Fibroblast of skin of back (primary cell): ENCODE data around the gene FRAT1.
A peak's percentile ranks its signal among the peaks of the same experiment; 100 is the strongest.

ENCODE experiments used
- DNase-seq: peaks from one replicate; pipeline ENCODE4 v3.0.0-alpha.2; 2013

The FRAT1 gene

GRCh38 chr10:97307866-97308780 is 10.9 kb upstream of the FRAT1 start:
- no peak for DNase-seq

DNA sequence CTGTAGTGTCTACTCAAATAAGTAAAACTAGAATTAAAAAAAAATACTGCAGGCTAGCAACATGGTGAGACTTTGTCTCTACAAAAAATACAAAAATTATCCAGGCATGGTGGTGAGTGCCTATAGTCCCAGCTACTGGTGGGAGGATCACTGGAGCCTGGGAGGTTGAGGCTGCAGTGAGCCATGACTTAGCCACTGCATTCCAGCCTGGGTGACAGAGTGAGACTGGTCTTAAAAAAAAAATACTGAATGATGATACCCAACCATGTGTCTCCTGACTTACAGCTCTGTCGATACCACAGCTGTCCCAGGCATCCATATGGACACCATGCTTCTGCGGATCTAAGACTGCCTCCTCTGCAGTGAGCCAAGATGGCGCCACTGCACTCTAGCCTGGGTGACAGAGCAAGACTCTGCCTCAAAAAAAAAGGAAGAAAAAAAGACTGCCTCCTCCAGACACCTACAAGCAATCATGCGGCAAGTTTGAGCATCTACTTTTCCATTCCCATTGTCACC is 7.9 kb upstream of the FRAT1 start:
- no peak for DNase-seq

GRCh38 chr10:97312897-97313296 is 6.2 kb upstream of the FRAT1 start:
- DNase-seq: no peak

- DNase-seq: no peak
Measured at GRCh38 chr10:97314671-97315070, 4.4 kb upstream of the FRAT1 start.

GRCh38 chr10:97319671-97320479 is 804 bp downstream of the FRAT1 start:
- peak; percentile 22 for DNase-seq

GRCh38 chr10:97320480-97321031 is 1.5 kb downstream of the FRAT1 start:
- no peak for DNase-seq

DNA sequence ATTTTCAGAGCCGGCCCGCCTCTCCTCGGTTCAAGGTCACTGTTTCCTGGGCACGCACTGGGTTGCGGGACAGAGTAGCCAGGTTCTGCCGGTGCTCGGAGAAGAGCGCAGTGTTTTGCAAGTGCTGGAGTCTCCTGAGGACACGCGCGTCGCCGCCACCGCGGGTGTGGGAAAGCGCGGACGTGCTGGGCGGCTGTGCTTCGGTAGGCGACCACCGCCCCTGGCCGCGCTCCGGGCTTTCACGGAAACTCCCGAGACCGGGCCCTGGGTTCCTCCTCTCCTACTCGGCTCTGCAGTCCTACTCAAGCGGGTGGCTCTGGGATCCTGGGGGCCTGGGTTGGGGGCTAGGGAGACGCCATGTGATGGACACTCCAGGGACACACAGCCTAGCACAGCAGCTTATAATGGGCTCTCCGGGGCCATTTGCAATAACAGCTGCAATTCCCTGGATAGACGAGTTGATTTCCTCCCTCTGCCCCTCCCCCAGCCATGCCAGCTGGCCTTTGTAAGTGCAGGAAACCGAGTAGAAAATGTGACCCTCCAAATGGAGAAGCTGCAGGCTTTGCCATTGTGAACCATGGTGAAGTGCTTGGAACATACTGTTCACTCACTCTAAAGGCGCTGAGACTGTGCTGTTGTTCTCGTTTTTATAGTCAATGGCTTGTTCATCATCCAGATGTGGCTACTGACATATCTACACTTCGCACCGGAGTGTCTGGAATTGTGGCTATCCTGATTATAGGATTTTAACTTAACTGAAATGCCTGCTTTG is 2.1 kb downstream of the FRAT1 start:
- DNase-seq: no peak

GRCh38 chr10:97321804-97322190 is 2.7 kb downstream of the FRAT1 start:
- no peak for DNase-seq

GRCh38 chr10:97323501-97323900 is 4.4 kb downstream of the FRAT1 start:
- DNase-seq: no peak

DNA sequence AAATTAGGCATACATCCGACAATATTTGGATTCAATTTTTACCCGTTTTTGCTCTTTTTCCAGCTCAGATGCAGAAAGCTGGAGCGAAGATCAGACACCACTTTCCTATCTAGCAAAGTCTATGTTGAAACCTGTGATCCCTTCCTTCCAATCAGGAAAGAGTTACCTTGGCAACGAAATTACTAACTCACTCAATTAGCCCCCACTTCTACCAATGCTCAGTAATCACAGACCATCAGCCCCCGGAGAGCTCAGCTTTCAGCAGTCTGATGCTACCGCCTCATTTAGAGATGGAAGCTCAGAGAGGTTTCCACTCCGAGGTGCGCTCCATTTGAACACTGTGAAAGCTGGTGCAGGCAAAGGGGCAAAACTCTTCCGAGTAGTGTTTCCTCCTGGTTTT is 6.7 kb downstream of the FRAT1 start:
- DNase-seq: no peak

- no peak for DNase-seq
Measured at GRCh38 chr10:97327348-97328294, 8.6 kb downstream of the FRAT1 start.

DNA sequence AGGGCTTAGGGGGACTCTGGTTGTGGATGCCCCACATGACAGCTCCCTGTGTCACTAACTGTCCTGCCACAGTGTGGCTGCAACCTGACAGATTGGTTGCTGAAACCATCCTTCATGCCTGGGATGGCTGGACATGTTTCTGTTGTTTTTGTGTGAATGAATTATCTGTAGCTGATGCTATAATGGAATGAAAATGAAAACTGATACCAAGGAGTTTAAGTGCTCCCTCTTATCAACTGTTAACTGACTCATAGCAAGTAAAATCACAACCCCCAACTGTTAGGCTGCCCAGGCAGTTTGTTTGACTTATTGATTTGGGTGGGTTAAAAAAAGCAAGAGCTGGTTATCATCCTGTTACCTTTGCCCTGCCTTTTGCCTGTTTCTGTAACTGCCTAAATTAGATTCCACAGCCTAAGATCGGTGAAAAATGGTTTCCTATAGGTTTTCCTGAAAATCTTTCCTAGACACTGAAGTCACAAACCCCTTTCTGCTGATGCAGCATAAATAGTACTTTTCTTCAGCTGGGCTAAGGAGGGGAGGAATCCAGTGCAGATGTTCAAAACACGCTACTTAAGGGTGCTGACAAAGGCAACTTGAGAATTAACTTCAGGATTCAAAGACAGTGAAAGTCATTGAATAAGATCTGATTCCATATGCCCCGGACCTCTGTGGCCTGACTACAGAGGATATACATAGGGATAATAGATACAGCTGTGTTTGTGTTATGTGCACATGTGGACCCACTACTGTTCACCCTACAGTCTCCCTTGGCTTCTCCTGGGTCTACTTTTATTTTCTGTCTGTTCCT is 9.8 kb downstream of the FRAT1 start:
- DNase-seq: no peak

DNA sequence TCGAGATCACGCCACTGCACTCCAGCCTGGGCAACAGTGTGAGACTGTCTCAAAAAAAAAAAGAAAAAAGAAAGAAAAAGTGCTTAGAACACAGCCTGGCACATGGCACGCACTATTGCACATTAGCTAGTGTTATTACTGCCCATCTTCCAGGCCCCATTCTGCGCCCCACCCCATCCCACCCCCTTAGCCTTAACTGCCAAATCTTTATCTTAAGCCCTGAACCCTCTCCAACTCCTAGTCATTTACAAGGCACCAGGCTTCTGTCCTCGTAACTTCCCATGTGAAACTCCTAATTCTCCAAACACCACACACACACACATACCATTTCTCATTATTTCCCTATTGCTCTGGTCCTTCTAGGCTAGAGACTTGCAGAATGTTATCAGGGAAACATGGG is 10.7 kb downstream of the FRAT1 start:
- DNase-seq: no peak

DNA sequence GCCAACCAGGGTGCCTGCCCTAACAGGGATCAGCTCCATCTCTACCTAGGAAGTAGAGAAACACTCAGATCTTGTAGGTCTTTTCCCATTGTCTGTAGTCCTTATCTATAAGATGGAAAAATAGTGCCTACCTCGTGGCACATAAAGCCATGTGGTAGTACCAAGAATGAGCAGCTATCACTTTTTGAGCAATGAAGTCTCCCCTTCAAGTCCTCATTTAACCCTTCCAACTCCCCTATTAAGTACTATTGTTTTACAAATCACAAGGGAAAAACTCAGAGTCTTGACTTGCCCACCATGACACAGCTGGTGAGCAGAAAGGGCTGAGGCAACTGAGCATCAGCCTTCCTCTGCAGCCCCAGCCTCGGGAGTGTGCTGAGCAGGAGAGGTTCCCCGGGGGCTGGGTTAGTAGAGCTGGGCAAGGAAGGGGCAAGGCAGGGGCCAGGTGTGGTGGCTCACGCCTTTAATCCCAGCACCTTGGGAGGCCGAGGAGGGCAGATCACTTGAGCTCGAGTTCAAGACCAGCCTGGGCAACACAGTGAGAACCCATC is 12.2 kb downstream of the FRAT1 start:
- DNase-seq: no peak

DNA sequence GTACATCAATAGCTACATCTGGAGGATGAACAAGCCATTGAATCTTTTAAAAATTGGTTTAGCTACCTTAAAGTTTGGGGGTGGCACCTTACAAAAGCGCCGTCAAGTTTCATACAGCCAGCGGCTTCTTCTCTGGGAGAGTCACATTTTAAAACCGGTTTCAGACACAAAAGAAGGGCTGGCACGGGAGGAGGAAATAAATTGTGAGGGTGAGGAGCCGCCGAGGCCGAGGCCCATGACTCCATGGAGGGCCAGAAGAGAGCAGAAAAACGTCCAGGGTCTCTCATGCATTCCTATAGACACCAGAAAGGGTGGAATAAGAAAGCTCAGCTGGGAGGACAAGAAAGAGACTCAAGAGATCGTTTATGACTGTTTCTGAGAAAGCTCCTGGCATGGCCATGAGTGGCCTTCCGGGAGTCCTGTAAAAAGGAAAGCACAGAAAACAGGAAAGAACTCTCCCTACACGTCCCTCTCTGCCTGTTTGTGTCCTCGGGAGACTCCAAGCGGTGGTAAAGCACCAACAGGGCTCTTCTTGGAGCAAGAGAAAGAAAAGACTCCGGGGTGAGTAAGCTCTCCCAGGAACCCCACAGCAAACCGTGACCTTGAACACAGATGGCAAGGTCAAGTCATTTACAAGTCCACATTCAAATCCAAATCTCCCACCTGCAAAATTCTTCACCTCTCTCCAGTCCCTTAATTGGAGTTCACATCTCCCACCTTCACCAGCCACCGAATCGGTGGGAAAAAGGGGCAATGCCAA is 13.7 kb downstream of the FRAT1 start:
- peak; percentile 78 for DNase-seq

DNA sequence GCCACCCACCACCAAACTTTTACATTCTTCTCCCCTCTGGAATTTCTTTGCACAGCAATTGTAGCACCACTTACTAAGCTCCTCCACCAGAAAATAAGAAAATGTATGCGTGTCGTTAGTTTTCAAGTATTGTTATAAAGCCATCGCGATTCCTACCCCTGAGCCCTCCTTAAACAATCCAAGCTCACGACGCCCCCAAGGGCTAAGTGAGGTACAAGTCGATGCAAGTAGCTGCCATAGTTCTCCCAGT is 14.2 kb downstream of the FRAT1 start:
- peak; percentile 44 for DNase-seq

DNA sequence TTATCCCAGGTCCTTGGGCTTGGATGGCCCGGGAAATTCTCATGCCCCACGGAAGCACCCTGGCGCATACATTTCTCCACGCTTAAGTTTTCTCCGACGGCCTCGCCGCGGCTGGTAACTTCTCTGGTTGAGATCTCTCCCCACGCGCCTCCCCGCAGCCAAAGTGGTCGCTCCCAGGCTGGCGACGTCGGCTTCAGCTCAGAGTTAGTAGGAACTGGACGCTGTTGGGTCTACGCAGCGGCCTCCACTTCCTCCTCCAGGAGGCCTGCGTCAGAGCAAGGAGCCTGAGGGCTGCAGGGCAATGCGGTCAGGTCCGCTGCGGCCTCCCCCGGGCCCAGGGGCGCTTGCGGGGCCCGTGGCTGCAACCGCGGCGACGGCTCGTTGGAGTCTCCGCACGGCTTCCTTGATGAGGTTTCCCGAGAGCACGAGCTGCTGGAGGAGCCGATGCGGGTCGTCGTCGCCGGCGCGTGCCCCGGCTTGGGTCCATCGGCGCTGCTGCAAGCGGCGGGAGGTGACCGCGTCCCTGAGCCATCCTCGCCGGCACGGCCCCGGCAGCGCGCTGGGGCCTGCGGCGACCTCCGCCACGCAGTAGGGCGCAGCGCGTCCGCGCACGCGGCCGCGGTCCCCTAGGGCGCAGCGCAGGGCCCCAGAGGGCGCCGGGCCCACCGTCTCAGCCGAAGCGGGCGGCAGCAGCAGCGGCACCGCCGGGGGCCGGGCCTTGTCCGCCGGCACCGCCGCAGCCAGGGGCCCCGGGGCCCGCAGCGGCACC is 14.7 kb downstream of the FRAT1 start:
- peak; percentile 46 for DNase-seq

GRCh38 chr10:97334370-97335175 is 15.5 kb downstream of the FRAT1 start, which contains the start of gene FRAT2:
Gene FRAT2 (minus strand): TSS chr10:97334729. CDS start chr10:97334572, 157 bp downstream.
- peak; percentile 89 for DNase-seq
